ENCODE data around the gene RNF123.
"Not testable (repeated sequence)": the region's sequence is repeated elsewhere in the genome, so short reads cannot be mapped to it uniquely, and the experiment has no call there.

Gene RNF123

DNA sequence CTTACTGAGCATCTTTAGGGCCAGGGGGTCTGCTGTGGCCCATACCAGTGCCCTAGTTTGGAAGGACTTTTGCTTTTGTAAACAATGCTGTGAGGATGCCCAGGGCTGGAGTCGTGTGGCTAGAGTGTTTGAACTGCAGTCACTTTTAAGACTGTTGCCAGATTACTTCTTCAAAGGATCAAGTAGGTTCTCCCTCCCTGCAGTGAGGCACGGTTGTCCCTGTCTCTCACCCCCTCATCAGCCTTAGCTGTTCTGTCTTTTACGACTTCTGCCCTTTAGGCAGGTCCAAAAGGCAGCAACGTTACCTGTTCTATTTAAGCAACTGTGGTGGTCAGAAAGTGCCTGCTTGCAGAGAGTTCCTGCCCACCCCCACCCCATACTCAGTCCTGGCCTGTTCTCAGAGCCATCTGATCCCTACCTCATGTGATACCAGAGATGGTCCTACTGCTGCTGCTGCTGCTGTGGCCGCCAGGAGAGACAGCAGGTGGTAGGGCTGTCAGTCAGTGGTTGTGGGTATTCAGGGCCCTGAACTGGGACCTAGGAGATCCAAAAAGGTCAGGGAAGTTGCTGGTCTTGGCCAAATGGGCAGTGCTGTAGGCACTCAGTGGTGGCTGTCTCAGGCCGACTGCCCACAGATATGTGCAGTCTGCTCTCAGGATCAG is 5.2 kb downstream of the RNF123 start:
- not testable (repeated sequence) for DNase-seq (ENCODE audit: insufficient read length, low spot score); FAIRE-seq

DNA sequence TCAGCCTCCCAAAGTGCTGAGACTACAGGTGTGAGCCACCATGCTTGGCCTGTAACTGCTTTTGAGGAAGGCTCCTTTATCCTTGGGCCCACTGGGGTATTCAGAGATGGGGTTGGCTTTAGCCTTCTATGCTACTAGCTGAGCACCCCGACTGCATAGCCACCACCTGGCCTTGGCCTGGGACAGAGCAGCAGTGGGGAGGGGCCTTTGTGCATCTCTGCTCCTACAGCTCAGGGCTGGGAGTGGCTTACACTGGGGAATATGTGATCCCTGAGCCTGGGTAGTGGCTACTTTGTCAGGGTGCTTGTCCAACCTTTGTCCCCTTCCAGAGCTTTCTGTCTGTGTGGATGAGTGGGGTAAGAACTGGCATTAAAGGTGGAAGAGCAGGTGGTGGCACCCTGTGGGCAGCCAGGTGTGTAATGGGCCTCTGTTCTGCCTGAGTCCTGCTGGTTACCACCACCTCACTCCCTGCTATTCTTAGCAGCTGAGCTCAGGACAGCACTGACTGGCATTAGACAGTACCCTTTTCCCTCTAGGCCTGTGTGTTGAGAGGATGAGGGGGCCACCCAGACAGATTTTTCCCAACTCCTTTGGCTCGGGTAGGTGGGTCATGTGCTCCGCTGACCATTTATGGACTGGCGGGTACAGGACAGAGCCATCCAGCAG is 6.1 kb downstream of the RNF123 start:
- peak; percentile 71 for FAIRE-seq

DNA sequence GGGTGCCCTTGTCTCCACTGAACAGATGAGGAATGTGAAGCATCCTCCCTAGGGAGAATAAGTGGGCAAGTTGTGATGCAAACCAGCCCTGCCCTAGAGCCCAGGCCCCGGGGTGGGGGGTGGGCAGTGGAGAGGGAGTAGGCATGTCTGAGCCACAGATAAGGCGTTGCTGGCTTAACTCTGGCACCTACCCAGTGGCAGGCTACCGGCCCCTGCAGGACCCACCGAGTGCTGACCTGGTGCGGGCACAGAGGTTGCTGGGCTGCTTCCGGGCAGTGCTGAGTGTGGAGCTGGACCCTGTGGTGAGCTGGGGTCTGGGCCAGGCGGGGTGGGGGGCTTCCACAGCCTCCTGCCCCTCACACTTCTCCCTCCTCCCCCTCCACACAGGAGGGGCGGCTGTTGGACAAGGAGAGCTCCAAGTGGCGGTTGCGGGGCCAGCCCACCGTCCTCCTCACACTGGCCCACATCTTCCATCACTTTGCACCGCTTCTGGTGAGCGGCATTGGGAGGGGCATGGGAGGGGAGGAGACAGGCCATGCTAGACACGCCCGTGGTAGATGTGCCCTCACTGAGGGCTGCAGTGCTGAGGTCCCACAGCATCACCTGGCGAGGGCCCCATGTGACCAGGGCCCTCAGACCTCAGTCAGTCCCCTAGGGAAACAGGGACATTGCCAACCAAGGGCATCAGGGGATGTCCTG is 10.1 kb downstream of the RNF123 start:
- FAIRE-seq (no peak), DNase-seq (ENCODE audit: insufficient read length, low spot score) (no peak)
- TF ChIP-seq SPI1 (IDR thresholded peaks at IDR 0.05; ENCODE audit: low read depth, low read length) (no peak), POLR2AphosphoS5 (IDR thresholded peaks at IDR 0.05; ENCODE audit: low read depth, low read length) (no peak), POU2F2 (IDR thresholded peaks at IDR 0.05; ENCODE audit: low read depth, low read length) (no peak), POLR2A (IDR thresholded peaks at IDR 0.05; ENCODE audit: low read depth, low read length) (no peak), PAX5 (IDR thresholded peaks at IDR 0.05; ENCODE audit: insufficient read depth, low read length, severe bottlenecking) (no peak), TAF1 (IDR thresholded peaks at IDR 0.05; ENCODE audit: low read depth, low read length) (no peak)

More for the DNA sequence above, 6.1 kb downstream of the RNF123 start:
- DNase-seq (ENCODE audit: insufficient read length, low spot score) = not testable (repeated sequence)

DNA sequence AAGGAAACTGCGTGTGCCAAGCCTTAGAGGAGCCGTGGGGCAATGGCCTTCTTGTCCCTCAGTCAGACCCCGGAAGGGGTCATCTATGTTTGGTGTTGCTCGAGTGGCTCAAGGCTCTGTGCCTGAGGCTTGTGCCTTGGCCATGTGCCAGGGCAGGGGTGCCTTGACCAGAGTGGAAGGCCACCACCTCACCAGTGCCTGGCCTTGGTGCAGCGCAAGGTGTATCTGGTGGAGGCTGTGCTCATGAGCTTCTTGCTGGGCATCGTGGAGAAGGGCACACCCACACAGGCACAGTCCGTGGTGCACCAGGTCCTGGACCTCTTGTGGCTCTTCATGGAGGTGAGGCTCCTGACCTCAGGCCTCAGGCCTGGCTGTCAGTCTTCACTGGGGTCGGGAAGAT is 10.7 kb downstream of the RNF123 start:
- FAIRE-seq (no peak), DNase-seq (ENCODE audit: insufficient read length, low spot score) (no peak)
- no peak for TF ChIP-seq POU2F2 (IDR thresholded peaks at IDR 0.05; ENCODE audit: low read depth, low read length)
- TF ChIP-seq PAX5 (IDR thresholded peaks at IDR 0.05; ENCODE audit: insufficient read depth, low read length, severe bottlenecking) = no peak
- TF ChIP-seq SPI1 (IDR thresholded peaks at IDR 0.05; ENCODE audit: low read depth, low read length) = no peak
- no peak for TF ChIP-seq POLR2AphosphoS5 (IDR thresholded peaks at IDR 0.05; ENCODE audit: low read depth, low read length)
- no peak for TF ChIP-seq POLR2A (IDR thresholded peaks at IDR 0.05; ENCODE audit: low read depth, low read length)
- TF ChIP-seq TAF1 (IDR thresholded peaks at IDR 0.05; ENCODE audit: low read depth, low read length) = no peak

DNA sequence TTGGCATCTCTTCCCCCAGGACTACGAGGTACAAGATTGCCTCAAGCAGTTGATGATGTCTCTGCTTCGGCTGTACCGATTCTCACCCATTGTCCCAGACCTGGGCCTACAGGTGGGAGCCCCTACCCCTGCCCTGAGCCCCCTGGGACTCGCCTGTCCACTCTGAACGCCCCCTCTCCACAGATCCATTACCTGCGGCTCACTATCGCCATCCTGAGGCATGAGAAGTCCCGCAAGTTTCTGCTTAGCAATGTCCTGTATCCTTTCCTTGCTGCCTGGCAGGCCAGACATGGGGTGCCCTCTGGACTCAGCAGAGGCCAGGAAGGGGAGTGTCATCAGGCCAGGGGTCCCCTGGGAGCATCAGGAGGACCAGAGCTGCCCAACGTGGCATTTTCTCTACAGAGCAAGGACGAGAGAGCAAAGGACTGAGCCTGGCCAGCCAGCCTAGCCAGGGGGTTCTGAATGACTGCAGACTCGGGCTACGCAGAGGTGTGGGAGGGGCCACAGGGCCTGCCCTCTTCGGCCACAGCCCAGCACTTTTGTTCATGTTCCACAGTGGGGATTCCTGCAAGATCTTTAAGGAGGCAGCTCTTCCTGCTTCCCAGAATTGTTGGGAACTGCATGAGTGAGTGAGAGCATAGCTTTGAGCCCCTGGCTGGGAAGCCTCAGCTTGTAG is 11.2 kb downstream of the RNF123 start:
- TF ChIP-seq POLR2A (IDR thresholded peaks at IDR 0.05; ENCODE audit: low read depth, low read length) (no peak), PAX5 (IDR thresholded peaks at IDR 0.05; ENCODE audit: insufficient read depth, low read length, severe bottlenecking) (no peak), SPI1 (IDR thresholded peaks at IDR 0.05; ENCODE audit: low read depth, low read length) (no peak), POLR2AphosphoS5 (IDR thresholded peaks at IDR 0.05; ENCODE audit: low read depth, low read length) (no peak), POU2F2 (IDR thresholded peaks at IDR 0.05; ENCODE audit: low read depth, low read length) (no peak), TAF1 (IDR thresholded peaks at IDR 0.05; ENCODE audit: low read depth, low read length) (no peak)

DNA sequence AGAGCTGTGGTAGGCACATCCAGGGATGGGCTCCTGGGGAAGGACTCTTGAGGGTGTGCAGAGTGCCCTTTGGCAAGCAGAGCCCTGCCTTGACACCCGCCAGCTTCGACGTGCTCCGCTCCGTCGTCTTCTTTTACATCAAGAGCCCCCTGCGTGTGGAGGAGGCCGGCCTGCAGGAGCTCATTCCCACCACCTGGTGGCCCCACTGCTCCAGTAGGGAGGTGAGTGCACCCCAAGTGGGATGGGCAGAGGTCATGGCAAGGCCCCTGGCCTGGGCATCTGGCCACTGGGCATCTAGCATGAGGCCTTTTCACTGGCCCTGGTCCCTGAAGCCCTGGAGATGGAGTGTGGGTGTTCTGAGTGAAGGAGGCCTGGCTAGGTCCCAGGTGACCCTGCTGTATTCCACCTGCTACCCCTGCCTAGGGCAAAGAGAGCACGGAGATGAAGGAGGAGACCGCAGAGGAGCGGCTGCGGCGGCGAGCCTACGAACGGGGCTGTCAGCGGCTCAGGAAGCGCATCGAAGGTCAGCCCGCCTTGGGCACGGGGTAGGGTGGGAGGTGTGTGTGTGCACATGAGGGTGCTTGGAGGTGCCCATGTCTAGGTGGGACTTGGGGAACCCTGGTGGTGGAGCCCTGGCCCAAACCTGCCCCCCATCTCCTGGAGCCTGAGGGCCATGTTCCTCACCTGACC is 12.2 kb downstream of the RNF123 start:
- no peak for TF ChIP-seq SPI1 (IDR thresholded peaks at IDR 0.05; ENCODE audit: low read depth, low read length)
- TF ChIP-seq PAX5 (IDR thresholded peaks at IDR 0.05; ENCODE audit: insufficient read depth, low read length, severe bottlenecking) = no peak
- no peak for TF ChIP-seq TAF1 (IDR thresholded peaks at IDR 0.05; ENCODE audit: low read depth, low read length)
- no peak for TF ChIP-seq POLR2AphosphoS5 (IDR thresholded peaks at IDR 0.05; ENCODE audit: low read depth, low read length)
- TF ChIP-seq POU2F2 (IDR thresholded peaks at IDR 0.05; ENCODE audit: low read depth, low read length) = no peak
- TF ChIP-seq POLR2A (IDR thresholded peaks at IDR 0.05; ENCODE audit: low read depth, low read length) = no peak
- no peak for FAIRE-seq
- peak; percentile 47 for DNase-seq (ENCODE audit: insufficient read length, low spot score)

More for the DNA sequence above, 11.2 kb downstream of the RNF123 start:
- no peak for DNase-seq (ENCODE audit: insufficient read length, low spot score)
- FAIRE-seq = no peak

DNA sequence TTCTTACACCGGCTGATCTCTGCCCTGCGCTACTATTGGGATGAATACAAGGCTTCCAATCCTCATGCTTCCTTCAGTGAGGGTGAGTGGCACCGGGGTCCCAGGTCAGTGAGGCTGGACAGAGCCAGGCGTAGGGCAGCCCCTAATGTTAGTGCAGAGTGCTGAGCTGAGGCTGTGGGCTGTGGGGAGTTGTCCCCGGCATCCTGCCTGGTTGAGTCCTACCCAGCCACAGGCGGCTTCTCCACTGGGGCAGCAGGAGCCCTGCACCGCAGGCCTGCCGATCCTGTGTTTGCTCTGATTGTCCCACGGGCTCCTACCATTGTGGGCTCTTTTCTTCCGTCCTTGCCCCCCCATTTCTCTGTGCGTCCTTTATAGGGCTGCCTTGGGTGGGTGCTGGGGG is 13.3 kb downstream of the RNF123 start:
- no peak for FAIRE-seq
- TF ChIP-seq PAX5 (IDR thresholded peaks at IDR 0.05; ENCODE audit: insufficient read depth, low read length, severe bottlenecking) (no peak), TAF1 (IDR thresholded peaks at IDR 0.05; ENCODE audit: low read depth, low read length) (no peak), POLR2AphosphoS5 (IDR thresholded peaks at IDR 0.05; ENCODE audit: low read depth, low read length) (no peak), SPI1 (IDR thresholded peaks at IDR 0.05; ENCODE audit: low read depth, low read length) (no peak), POLR2A (IDR thresholded peaks at IDR 0.05; ENCODE audit: low read depth, low read length) (no peak), POU2F2 (IDR thresholded peaks at IDR 0.05; ENCODE audit: low read depth, low read length) (no peak)

DNA sequence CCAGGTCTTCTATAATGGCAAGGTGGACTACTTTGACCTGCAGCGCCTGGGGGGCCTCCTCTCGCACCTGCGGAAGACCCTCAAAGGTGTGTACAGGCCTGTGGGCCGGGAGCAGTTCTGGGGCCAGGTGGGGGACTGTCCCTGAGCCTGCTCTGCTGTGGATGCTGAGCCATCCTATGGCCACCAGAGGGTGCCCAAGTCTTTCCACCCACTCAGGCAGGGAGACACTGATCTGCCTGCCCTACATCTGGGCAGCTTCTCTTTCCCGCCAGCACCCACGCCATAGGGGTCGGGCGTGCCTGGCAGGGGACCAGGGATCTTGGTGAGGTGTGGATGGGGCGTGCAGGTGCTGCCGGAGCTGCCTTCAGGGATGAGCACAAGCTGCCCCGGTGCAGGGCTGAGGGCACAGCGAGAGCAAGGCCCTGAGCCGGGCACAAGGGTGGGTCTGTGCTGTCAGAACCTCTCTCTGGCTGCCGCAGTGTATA is 14.1 kb downstream of the RNF123 start:
- FAIRE-seq = peak; percentile 93
- TF ChIP-seq POU2F2 (IDR thresholded peaks at IDR 0.05; ENCODE audit: low read depth, low read length) (no peak), POLR2A (IDR thresholded peaks at IDR 0.05; ENCODE audit: low read depth, low read length) (no peak)
- DNase-seq (ENCODE audit: insufficient read length, low spot score) = peak; percentile 97

More for the DNA sequence above, 13.3 kb downstream of the RNF123 start:
- DNase-seq (ENCODE audit: insufficient read length, low spot score) = no peak

DNA sequence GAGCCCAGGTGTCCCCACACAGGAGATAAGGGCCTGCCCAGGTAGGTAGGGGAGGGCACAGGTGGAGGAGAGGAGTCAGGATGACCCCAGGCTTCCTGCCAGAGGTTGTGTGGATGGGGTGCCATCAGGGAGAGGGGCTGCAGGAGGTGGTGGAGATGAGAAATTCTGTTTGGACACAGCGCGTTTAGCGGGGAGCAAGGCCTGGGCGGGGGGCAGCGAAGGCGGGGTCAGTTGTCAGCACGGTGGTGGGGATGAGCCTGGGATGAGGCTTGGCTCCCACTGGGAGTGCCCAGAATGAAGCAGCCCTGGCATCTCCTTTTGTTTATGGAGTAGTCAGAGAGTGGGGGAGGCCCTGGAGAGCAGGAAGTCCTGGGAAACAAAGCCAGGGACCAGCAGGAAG is 14.6 kb downstream of the RNF123 start:
- no peak for TF ChIP-seq TAF1 (IDR thresholded peaks at IDR 0.05; ENCODE audit: low read depth, low read length)
- TF ChIP-seq SPI1 (IDR thresholded peaks at IDR 0.05; ENCODE audit: low read depth, low read length) = no peak
- TF ChIP-seq PAX5 (IDR thresholded peaks at IDR 0.05; ENCODE audit: insufficient read depth, low read length, severe bottlenecking) = no peak
- TF ChIP-seq POLR2AphosphoS5 (IDR thresholded peaks at IDR 0.05; ENCODE audit: low read depth, low read length) = no peak
- TF ChIP-seq POU2F2 (IDR thresholded peaks at IDR 0.05; ENCODE audit: low read depth, low read length) = no peak
- no peak for TF ChIP-seq POLR2A (IDR thresholded peaks at IDR 0.05; ENCODE audit: low read depth, low read length)
- DNase-seq (ENCODE audit: insufficient read length, low spot score) (no peak), FAIRE-seq (no peak)
